Measurements from ENCODE around the gene FALEC.

FALEC gene

GRCh38 chr1:150551784-150552127 is 36.2 kb downstream of the FALEC start:
- H3K9ac ChIP-seq (ENCODE audit: insufficient read length, low read depth), result no peak overlapping the region

GRCh38 chr1:150552128-150552910 is 36.8 kb downstream of the FALEC start:
- H3K36me3 ChIP-seq (ENCODE audit: insufficient read depth, insufficient read length, low read length), result peaks cover 55% of the 10 kb centered on the region
- peaks cover 33% of the 10 kb centered on the region for H3K4me1 ChIP-seq (ENCODE audit: insufficient read depth, insufficient read length)
- no peaks in the 10 kb centered on the region for H3K9me3 ChIP-seq (ENCODE audit: insufficient read depth, low read length)
- no peak overlapping the region for H3K4me3 ChIP-seq (ENCODE audit: insufficient read length, low read depth)
- peak overlapping the region; percentile 32 for H3K9ac ChIP-seq (ENCODE audit: insufficient read length, low read depth)
- H3K27me3 ChIP-seq (ENCODE audit: insufficient read depth, insufficient read length), result no peaks in the 10 kb centered on the region
- no peak for TF ChIP-seq SUZ12 (IDR thresholded peaks at IDR 0.05; ENCODE audit: extremely low read depth, insufficient read depth, insufficient read length)
- TF ChIP-seq YY1 (IDR thresholded peaks at IDR 0.05; ENCODE audit: insufficient read depth, insufficient read length), result no peak
- no peak for TF ChIP-seq ZNF274 (IDR thresholded peaks at IDR 0.05; ENCODE audit: low read depth, low read length)
- DNase-seq (ENCODE audit: low read depth, low spot score), result no peak

More at GRCh38 chr1:150551784-150552127, 36.2 kb downstream of the FALEC start:
- no peaks in the 10 kb centered on the region for H3K9me3 ChIP-seq (ENCODE audit: insufficient read depth, low read length)
- H3K4me1 ChIP-seq (ENCODE audit: insufficient read depth, insufficient read length), result peaks cover 33% of the 10 kb centered on the region
- H3K4me3 ChIP-seq (ENCODE audit: insufficient read length, low read depth), result no peak overlapping the region
- DNase-seq (ENCODE audit: low read depth, low spot score), result no peak
- H3K36me3 ChIP-seq (ENCODE audit: insufficient read depth, insufficient read length, low read length), result peaks cover 49% of the 10 kb centered on the region
- TF ChIP-seq YY1 (IDR thresholded peaks at IDR 0.05; ENCODE audit: insufficient read depth, insufficient read length), result no peak
- no peak for TF ChIP-seq ZNF274 (IDR thresholded peaks at IDR 0.05; ENCODE audit: low read depth, low read length)
- no peak for TF ChIP-seq SUZ12 (IDR thresholded peaks at IDR 0.05; ENCODE audit: extremely low read depth, insufficient read depth, insufficient read length)
- no peaks in the 10 kb centered on the region for H3K27me3 ChIP-seq (ENCODE audit: insufficient read depth, insufficient read length)

DNA sequence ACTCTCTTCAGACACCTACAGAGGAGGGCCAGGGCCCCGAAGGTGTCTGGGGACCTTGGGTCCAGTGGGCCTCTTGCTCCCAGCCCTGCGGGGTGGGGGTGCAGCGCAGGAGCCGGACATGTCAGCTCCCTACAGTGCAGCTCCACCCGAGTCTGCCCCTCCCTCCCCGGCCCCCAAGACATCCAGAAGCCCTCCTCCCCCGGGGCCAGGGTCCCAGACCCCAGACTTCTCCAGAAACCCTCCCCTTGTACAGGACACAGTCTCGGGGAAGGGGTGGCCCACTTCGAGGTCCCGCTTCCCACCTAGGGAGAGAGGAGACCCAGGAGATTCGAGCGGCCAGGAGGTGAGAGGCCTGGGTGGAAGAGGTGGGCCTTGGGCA is 37.3 kb downstream of the FALEC start:
- H3K4me3 ChIP-seq (ENCODE audit: insufficient read length, low read depth), result no peak overlapping the region
- DNase-seq (ENCODE audit: low read depth, low spot score), result no peak
- H3K9me3 ChIP-seq (ENCODE audit: insufficient read depth, low read length), result no peaks in the 10 kb centered on the region
- H3K4me1 ChIP-seq (ENCODE audit: insufficient read depth, insufficient read length), result peaks cover 33% of the 10 kb centered on the region
- TF ChIP-seq ZNF274 (IDR thresholded peaks at IDR 0.05; ENCODE audit: low read depth, low read length) (no peak), YY1 (IDR thresholded peaks at IDR 0.05; ENCODE audit: insufficient read depth, insufficient read length) (no peak)
- H3K9ac ChIP-seq (ENCODE audit: insufficient read length, low read depth), result peak overlapping the region; percentile 32
- H3K36me3 ChIP-seq (ENCODE audit: insufficient read depth, insufficient read length, low read length), result peaks cover 61% of the 10 kb centered on the region
- no peaks in the 10 kb centered on the region for H3K27me3 ChIP-seq (ENCODE audit: insufficient read depth, insufficient read length)

DNA sequence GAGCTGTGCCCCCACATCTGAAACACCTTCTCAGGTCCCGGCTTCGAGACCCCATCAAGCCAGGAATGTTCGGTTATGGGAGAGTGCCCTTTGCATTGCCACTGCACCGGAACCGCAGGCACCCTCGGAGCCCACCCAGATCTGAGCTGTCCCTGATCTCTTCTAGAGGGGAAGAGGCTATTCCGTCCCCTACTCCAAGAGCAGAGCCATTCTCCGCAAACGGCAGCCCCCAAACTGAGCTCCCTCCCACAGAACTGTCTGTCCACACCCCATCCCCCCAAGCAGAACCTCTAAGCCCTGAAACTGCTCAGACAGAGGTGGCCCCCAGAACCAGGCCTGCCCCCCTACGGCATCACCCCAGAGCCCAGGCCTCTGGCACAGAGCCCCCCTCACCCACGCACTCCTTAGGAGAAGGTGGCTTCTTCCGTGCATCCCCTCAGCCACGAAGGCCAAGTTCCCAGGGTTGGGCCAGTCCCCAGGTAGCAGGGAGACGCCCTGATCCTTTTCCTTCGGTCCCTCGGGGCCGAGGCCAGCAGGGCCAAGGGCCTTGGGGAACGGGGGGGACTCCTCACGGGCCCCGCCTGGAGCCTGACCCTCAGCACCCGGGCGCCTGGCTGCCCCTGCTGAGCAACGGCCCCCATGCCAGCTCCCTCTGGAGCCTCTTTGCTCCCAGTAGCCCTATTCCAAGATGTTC is 38.0 kb downstream of the FALEC start:
- peak overlapping the region; percentile 32 for H3K9ac ChIP-seq (ENCODE audit: insufficient read length, low read depth)
- H3K4me1 ChIP-seq (ENCODE audit: insufficient read depth, insufficient read length), result peaks cover 33% of the 10 kb centered on the region
- no peak overlapping the region for H3K4me3 ChIP-seq (ENCODE audit: insufficient read length, low read depth)

GRCh38 chr1:150554086-150554452 is 38.5 kb downstream of the FALEC start:
- peaks cover 33% of the 10 kb centered on the region for H3K4me1 ChIP-seq (ENCODE audit: insufficient read depth, insufficient read length)
- H3K9me3 ChIP-seq (ENCODE audit: insufficient read depth, low read length), result no peaks in the 10 kb centered on the region
- peak overlapping the region; percentile 23 for H3K9ac ChIP-seq (ENCODE audit: insufficient read length, low read depth)

More for the DNA sequence above, 38.0 kb downstream of the FALEC start:
- Histone ChIP-seq H3K9me3 (ENCODE audit: insufficient read depth, low read length) (no peaks in the 10 kb centered on the region), H3K27me3 (ENCODE audit: insufficient read depth, insufficient read length) (no peaks in the 10 kb centered on the region), H3K36me3 (ENCODE audit: insufficient read depth, insufficient read length, low read length) (peaks cover 67% of the 10 kb centered on the region)
- no peak for TF ChIP-seq ZNF274 (IDR thresholded peaks at IDR 0.05; ENCODE audit: low read depth, low read length)
- TF ChIP-seq YY1 (IDR thresholded peaks at IDR 0.05; ENCODE audit: insufficient read depth, insufficient read length), result no peak
- no peak for TF ChIP-seq SUZ12 (IDR thresholded peaks at IDR 0.05; ENCODE audit: extremely low read depth, insufficient read depth, insufficient read length)
- DNase-seq (ENCODE audit: low read depth, low spot score), result no peak

DNA sequence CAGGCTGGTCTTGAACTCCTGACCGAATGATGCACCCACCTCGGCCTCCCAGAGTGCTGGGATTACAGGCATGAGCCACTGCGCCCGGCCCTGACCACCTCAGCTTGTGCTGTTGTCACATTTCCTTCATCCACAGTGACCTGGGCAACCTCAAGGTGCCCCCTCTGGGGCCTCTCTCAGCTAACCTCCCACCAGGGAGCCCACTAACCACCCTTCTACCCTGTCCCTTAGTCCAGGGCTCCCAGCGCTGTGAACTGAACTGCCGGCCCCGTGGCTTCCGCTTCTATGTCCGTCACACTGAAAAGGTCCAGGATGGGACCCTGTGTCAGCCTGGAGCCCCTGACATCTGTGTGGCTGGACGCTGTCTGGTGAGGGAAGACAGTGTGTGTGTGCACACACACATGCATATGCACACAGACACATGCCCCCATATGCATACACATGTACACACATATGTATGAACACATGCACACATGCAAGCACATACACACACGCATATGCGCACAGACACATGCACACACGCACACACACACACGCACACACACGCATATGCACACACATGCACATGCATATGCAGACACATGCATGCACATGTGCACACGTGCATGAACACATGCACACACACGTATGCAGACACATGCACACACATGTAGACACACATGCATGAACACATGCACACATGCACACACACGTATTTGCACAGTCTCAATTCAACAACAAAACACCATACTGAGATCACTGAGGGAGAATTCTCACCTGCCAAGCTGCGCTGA is 39.8 kb downstream of the FALEC start:
- Histone ChIP-seq H3K4me1 (ENCODE audit: insufficient read depth, insufficient read length) (peaks cover 33% of the 10 kb centered on the region), H3K9me3 (ENCODE audit: insufficient read depth, low read length) (no peaks in the 10 kb centered on the region), H3K36me3 (ENCODE audit: insufficient read depth, insufficient read length, low read length) (peaks cover 85% of the 10 kb centered on the region), H3K9ac (ENCODE audit: insufficient read length, low read depth) (no peak overlapping the region), H3K27me3 (ENCODE audit: insufficient read depth, insufficient read length) (no peaks in the 10 kb centered on the region), H3K4me3 (ENCODE audit: insufficient read length, low read depth) (no peak overlapping the region)
- DNase-seq (ENCODE audit: low read depth, low spot score), result no peak
- no peak for TF ChIP-seq YY1 (IDR thresholded peaks at IDR 0.05; ENCODE audit: insufficient read depth, insufficient read length)
- TF ChIP-seq SUZ12 (IDR thresholded peaks at IDR 0.05; ENCODE audit: extremely low read depth, insufficient read depth, insufficient read length), result no peak
- TF ChIP-seq ZNF274 (IDR thresholded peaks at IDR 0.05; ENCODE audit: low read depth, low read length), result no peak

More at GRCh38 chr1:150554086-150554452, 38.5 kb downstream of the FALEC start:
- Histone ChIP-seq H3K27me3 (ENCODE audit: insufficient read depth, insufficient read length) (no peaks in the 10 kb centered on the region), H3K4me3 (ENCODE audit: insufficient read length, low read depth) (no peak overlapping the region), H3K36me3 (ENCODE audit: insufficient read depth, insufficient read length, low read length) (peaks cover 72% of the 10 kb centered on the region)
- TF ChIP-seq ZNF274 (IDR thresholded peaks at IDR 0.05; ENCODE audit: low read depth, low read length), result no peak
- no peak for TF ChIP-seq SUZ12 (IDR thresholded peaks at IDR 0.05; ENCODE audit: extremely low read depth, insufficient read depth, insufficient read length)
- TF ChIP-seq YY1 (IDR thresholded peaks at IDR 0.05; ENCODE audit: insufficient read depth, insufficient read length), result no peak
- DNase-seq (ENCODE audit: low read depth, low spot score), result no peak
